ENCODE data around the gene SOCS4.

The SOCS4 gene

GRCh38 chr14:55026793-55027561 lies at the start of gene SOCS4, which contains the start of gene WDHD1:
Gene SOCS4, plus strand, starts transcription at chr14:55027236. Its CDS starts 15,806 bp downstream, at chr14:55043042.
Gene WDHD1, minus strand, starts transcription at chr14:55027099. Its CDS starts 312 bp downstream, at chr14:55026787.
- TF ChIP-seq CTCF (IDR thresholded peaks at IDR 0.05) = no peak
- Histone ChIP-seq H3K4me3 (peak within 1 kb of the TSS; percentile 78), H3K27ac (peak within 1 kb of the TSS; percentile 80 to 91)
- peak; percentile 97 for DNase-seq (ENCODE audit: low spot score)

GRCh38 chr14:54979039-54979438 lies 48.0 kb upstream of the SOCS4 start:
- Histone ChIP-seq H3K27ac (no peak overlapping the region), H3K4me3 (no peak overlapping the region)
- DNase-seq (ENCODE audit: low spot score) = no peak
- TF ChIP-seq CTCF (IDR thresholded peaks at IDR 0.05) = no peak

- no peak for DNase-seq (ENCODE audit: low spot score)
- no peak overlapping the region for H3K27ac ChIP-seq
- TF ChIP-seq CTCF (IDR thresholded peaks at IDR 0.05) = no peak
Measured at GRCh38 chr14:54981698-54982097, 45.3 kb upstream of the SOCS4 start.

GRCh38 chr14:54985156-54985555 lies 41.9 kb upstream of the SOCS4 start:
- DNase-seq (ENCODE audit: low spot score) = no peak
- Histone ChIP-seq H3K4me3 (no peak overlapping the region), H3K27ac (no peak overlapping the region)
- TF ChIP-seq CTCF (IDR thresholded peaks at IDR 0.05) = no peak

More at GRCh38 chr14:54981698-54982097, 45.3 kb upstream of the SOCS4 start:
- H3K4me3 ChIP-seq = no peak overlapping the region

GRCh38 chr14:55000381-55000780 lies 26.7 kb upstream of the SOCS4 start:
- no peak for TF ChIP-seq CTCF (IDR thresholded peaks at IDR 0.05)
- Histone ChIP-seq H3K27ac (no peak overlapping the region), H3K4me3 (no peak overlapping the region)
- DNase-seq (ENCODE audit: low spot score) = no peak

GRCh38 chr14:55005071-55005470 lies 22.0 kb upstream of the SOCS4 start:
- no peak for DNase-seq (ENCODE audit: low spot score)
- no peak for TF ChIP-seq CTCF (IDR thresholded peaks at IDR 0.05)
- H3K4me3 ChIP-seq = no peak overlapping the region
- H3K27ac ChIP-seq = no peak overlapping the region

GRCh38 chr14:55015006-55015405 lies 12.0 kb upstream of the SOCS4 start:
- DNase-seq (ENCODE audit: low spot score) = no peak
- Histone ChIP-seq H3K4me3 (no peak overlapping the region), H3K27ac (no peak overlapping the region)
- TF ChIP-seq CTCF (IDR thresholded peaks at IDR 0.05) = no peak
